Mesothelial cell of epicardium (in vitro differentiated cells): ENCODE results near the gene VASH2. TPM values are rescaled to one million over a fixed set of nuclear protein-coding genes. Genes with fewer than 3 reads are reported as not detected.
"Not testable (repeated sequence)": the region's sequence is repeated elsewhere in the genome, so short reads cannot be mapped to it uniquely, and the experiment has no call there.

ENCODE experiments used
- DNase-seq, 2 experiments: peaks; one replicate each; pipeline ENCODE4 v3.0.0; 2021; ENCODE audit warnings: low spot score in 2 of 2; ENCODE audit not compliant: unreplicated experiment in 2 of 2
- H3K27ac Mint-ChIP-seq: 2 replicates; pipeline ENCODE4 v1.8.0; 2021; ENCODE audit warnings: mixed read lengths
- H3K27me3 Mint-ChIP-seq: 2 replicates; pipeline ENCODE4 v1.8.0; 2021; ENCODE audit warnings: low read depth, mixed read lengths
- H3K36me3 Mint-ChIP-seq: 2 replicates; pipeline ENCODE4 v1.8.0; 2021; ENCODE audit warnings: mixed read lengths
- H3K4me1 Mint-ChIP-seq: 2 replicates; pipeline ENCODE4 v1.8.0; 2021; ENCODE audit warnings: mixed read lengths
- H3K4me3 Mint-ChIP-seq: 2 replicates; pipeline ENCODE4 v1.8.0; 2021; ENCODE audit warnings: mild to moderate bottlenecking, moderate library complexity, mixed read lengths
- H3K9me3 Mint-ChIP-seq: 2 replicates; pipeline ENCODE4 v1.8.0; 2021; ENCODE audit warnings: mixed read lengths
- total RNA-seq: library from RNA; stranded (reverse); gene quantifications from 3 replicates; pipeline ENCODE4 v1.2.1, GENCODE V29; 2021
- TF ChIP-seq, protein P1 (sequence below): fragments of 200-600 bp; sonication (generic); IDR thresholded peaks from one replicate; pipeline ENCODE4 v1.5.0; 2021; ENCODE audit warnings: antibody characterized with exemption; ENCODE audit not compliant: unreplicated experiment

VASH2 gene
- 39.1 to 43.8 TPM (median 43.6 TPM) in 3 replicates for total RNA-seq

DNA sequence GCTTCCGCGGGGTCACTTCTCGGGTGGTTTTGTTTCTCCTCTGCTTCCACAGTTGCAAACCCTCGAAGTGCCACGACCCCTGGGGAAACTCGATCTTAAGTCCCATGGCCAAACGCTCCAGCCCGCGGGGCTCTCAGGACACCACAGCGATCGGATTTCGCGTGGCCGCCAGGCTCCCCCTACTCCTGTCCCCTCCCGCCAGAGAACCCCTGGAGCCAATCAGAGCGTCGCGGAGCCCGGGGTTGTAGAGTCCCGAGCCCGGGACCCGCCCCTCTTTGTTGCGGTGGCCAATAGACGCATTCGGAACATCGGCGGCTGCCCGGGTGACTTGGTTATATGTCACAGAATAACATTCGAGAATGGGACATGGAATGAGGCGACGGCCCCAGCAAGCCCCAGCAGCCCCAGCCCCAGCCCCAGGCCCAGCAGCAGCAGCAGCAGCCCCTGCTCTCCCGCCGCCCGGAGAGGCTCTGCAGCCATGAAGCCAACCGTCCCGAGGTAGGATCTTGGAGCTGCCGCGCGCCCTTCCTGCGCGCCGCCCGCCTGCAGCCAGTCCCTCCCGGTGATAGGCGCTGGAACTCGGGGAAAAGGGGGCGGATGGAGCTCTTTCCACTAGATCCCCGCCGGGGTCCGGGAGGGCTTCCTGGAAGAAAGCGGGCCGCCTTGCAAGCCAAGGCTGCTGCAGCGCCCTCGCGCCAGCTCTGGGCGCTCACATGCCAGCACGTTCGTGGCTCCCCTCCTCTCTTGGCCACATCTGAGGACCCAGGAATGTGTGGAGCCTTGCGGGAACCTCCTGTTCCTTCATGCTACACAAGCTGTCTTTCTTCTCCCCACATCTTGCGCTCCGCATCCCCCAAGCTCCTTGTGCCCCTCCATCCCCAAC is at the start of gene VASH2:
VASH2 (plus strand) TSS at position 299 of the 883 bp plus-strand sequence. CDS start 1,002 bp downstream, outside the sequence.
- TF ChIP-seq, protein P1, sequence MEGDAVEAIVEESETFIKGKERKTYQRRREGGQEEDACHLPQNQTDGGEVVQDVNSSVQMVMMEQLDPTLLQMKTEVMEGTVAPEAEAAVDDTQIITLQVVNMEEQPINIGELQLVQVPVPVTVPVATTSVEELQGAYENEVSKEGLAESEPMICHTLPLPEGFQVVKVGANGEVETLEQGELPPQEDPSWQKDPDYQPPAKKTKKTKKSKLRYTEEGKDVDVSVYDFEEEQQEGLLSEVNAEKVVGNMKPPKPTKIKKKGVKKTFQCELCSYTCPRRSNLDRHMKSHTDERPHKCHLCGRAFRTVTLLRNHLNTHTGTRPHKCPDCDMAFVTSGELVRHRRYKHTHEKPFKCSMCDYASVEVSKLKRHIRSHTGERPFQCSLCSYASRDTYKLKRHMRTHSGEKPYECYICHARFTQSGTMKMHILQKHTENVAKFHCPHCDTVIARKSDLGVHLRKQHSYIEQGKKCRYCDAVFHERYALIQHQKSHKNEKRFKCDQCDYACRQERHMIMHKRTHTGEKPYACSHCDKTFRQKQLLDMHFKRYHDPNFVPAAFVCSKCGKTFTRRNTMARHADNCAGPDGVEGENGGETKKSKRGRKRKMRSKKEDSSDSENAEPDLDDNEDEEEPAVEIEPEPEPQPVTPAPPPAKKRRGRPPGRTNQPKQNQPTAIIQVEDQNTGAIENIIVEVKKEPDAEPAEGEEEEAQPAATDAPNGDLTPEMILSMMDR = no peak
- Mint-ChIP-seq H3K9me3 (peaks cover 4% of the 10 kb centered on the region), H3K27me3 (no peaks in the 10 kb centered on the region), H3K4me1 (peaks cover 25% of the 10 kb centered on the region), H3K27ac (peak within 1 kb of the TSS; percentile 75), H3K36me3 (peaks cover 17% of the 10 kb centered on the region), H3K4me3 (peak within 1 kb of the TSS; percentile 86)
- DNase-seq = peak; percentile 74 to 79

DNA sequence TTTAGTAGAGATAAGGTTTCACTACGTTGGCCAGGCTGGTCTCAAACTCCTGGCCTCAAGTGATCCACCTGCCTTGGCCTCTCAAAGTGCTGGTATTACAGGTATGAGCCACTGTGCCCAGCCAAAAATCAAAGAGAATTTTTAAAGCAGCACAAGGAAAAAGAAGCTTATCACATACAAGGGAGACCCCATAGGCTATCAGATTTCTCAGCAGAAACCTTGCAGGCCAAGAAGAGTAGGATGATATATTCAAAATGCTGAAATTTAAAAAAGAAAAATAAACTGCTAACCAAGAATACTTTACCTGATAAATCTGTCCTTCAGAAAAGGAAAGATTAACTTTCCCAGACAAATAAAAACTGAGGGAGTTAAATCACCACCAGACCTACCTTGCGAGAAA is 49.1 kb upstream of the VASH2 start:
- TF ChIP-seq, protein P1 = no peak
- no peaks in the 10 kb centered on the region for H3K4me1 Mint-ChIP-seq
- no peak overlapping the region for H3K4me3 Mint-ChIP-seq
- H3K27ac Mint-ChIP-seq = no peak overlapping the region
- no peak for DNase-seq
- peaks cover 59% of the 10 kb centered on the region for H3K9me3 Mint-ChIP-seq
- H3K27me3 Mint-ChIP-seq = no peaks in the 10 kb centered on the region
- peaks cover 55% of the 10 kb centered on the region for H3K36me3 Mint-ChIP-seq

DNA sequence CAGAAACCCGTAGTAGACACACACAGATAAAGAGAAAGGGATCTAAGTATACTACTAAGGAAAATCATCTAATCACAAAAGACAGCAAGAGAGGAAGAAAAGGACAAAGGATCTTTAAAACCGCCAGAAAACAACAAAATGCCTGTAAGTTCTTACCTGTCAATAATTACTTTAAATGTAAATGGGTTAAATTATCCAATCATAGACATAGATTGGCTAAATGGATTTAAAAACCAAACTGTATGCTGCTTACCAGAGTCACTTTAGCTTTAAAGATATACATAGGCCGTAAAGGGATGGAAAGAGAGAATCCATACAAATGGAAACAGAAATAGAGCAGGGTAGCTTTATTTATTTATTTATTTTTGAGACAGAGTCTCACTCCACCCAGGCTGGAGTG is 48.3 kb upstream of the VASH2 start:
- peaks cover 3% of the 10 kb centered on the region for H3K27me3 Mint-ChIP-seq
- TF ChIP-seq, protein P1 = no peak
- no peak overlapping the region for H3K27ac Mint-ChIP-seq
- H3K4me1 Mint-ChIP-seq = no peaks in the 10 kb centered on the region
- no peak for DNase-seq
- H3K9me3 Mint-ChIP-seq = peaks cover 59% of the 10 kb centered on the region
- peaks cover 52% of the 10 kb centered on the region for H3K36me3 Mint-ChIP-seq
- no peak overlapping the region for H3K4me3 Mint-ChIP-seq

DNA sequence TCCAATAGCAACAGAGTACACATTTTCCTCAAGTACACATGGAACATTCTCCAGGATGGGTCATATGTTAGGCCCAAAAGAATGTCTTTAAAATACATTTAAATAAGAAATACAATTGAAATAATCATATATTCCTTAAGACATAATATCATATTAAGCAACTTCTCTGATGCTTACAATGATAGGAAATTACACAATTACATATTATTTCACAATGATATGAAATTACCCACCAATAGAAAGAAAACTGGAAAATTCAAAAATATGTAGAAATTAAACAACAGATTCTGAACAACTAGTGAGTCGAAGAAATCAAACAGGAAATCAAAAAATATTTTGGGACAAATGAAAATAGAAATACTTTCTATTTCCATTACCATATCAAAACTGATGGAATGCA is 46.7 kb upstream of the VASH2 start:
- H3K27ac Mint-ChIP-seq = no peak overlapping the region
- H3K27me3 Mint-ChIP-seq = peaks cover 14% of the 10 kb centered on the region
- TF ChIP-seq, protein P1 = no peak
- no peak overlapping the region for H3K4me3 Mint-ChIP-seq
- H3K36me3 Mint-ChIP-seq = peaks cover 37% of the 10 kb centered on the region
- no peaks in the 10 kb centered on the region for H3K4me1 Mint-ChIP-seq
- peaks cover 56% of the 10 kb centered on the region for H3K9me3 Mint-ChIP-seq
- DNase-seq = no peak

DNA sequence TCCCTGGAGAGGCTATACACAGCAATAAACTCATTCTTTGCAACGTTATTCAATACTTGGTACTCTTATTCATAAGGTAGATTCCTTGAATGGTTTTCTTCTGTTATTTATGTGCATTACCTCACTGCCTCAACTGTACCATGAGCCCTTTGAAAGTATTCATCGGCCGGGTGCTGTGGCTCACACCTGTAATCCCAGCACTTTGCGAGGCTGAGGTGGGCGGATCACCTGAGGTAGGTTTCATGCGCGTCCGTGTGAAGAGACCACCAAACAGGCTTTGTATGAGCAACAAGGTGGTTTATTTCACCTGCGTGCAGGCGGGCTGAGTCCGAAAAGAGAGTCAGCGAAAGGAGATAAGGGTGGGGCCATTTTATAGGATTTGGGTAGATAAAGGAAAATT is 42.3 kb upstream of the VASH2 start:
- H3K27me3 Mint-ChIP-seq = peaks cover 52% of the 10 kb centered on the region
- H3K36me3 Mint-ChIP-seq, H3K27ac Mint-ChIP-seq, DNase-seq, H3K4me1 Mint-ChIP-seq, H3K4me3 Mint-ChIP-seq: not testable (repeated sequence)
- peaks cover 26% of the 10 kb centered on the region for H3K9me3 Mint-ChIP-seq

DNA sequence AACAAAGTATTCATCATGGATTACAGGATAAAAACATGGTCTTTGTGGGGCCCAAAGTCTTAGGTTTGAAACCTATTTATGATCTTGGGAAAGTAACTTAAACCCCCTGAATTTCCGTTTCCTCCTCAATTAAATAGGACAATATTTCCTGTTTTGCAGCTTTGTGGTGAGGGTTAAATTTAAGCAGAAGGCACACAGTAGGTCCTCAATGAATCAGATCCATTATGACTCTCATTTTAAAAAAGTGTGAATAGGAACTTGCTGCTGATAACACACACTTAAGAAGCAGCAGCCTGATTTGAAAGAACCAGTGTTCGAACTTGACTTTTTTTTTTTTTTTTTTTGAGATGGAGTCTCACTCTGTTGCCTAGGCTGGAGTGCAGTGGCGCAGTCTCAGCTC is 41.4 kb upstream of the VASH2 start:
- peaks cover 22% of the 10 kb centered on the region for H3K9me3 Mint-ChIP-seq
- peaks cover 7% of the 10 kb centered on the region for H3K36me3 Mint-ChIP-seq
- no peak for DNase-seq
- TF ChIP-seq, protein P1 = no peak
- H3K4me1 Mint-ChIP-seq = no peaks in the 10 kb centered on the region
- no peak overlapping the region for H3K27ac Mint-ChIP-seq
- no peak overlapping the region for H3K4me3 Mint-ChIP-seq
- peaks cover 57% of the 10 kb centered on the region for H3K27me3 Mint-ChIP-seq
